Immature natural killer cell (primary cell): ENCODE results near the gene SPSB1. TPM values are rescaled to one million over a fixed set of nuclear protein-coding genes. Genes with fewer than 3 reads are reported as not detected.

Experiments
- DNase-seq, 3 donors: peaks; one replicate each; pipeline ENCODE4 v3.0.0; 2022; ENCODE audit warnings: mixed read lengths in 1 of 3
- H3K27ac Mint-ChIP-seq, 6 donors: one replicate each; pipeline ENCODE4 v1.8.0; 2020; ENCODE audit warnings: mixed read lengths in 6 of 6, mild to moderate bottlenecking in 5 of 6, inconsistent platforms in 4 of 6, moderate library complexity in 3 of 6
- H3K27me3 Mint-ChIP-seq, 3 donors: one replicate each; pipeline ENCODE4 v1.8.0; 2020 to 2021; ENCODE audit warnings: low read depth in 3 of 3, mild to moderate bottlenecking in 3 of 3, mixed read lengths in 3 of 3, moderate library complexity in 3 of 3, inconsistent platforms in 1 of 3
- H3K36me3 Mint-ChIP-seq, 3 donors: one replicate each; pipeline ENCODE4 v1.8.0; 2020; ENCODE audit warnings: mixed read lengths in 3 of 3, inconsistent platforms in 2 of 3, mild to moderate bottlenecking in 2 of 3
- H3K4me1 Mint-ChIP-seq, 2 donors: one replicate each; pipeline ENCODE4 v1.8.0; 2020; ENCODE audit warnings: inconsistent platforms in 2 of 2, mild to moderate bottlenecking in 2 of 2, mixed read lengths in 2 of 2, moderate library complexity in 1 of 2
- H3K4me3 Mint-ChIP-seq, 5 donors: one replicate each; pipeline ENCODE4 v1.8.0; 2020; ENCODE audit warnings: mild to moderate bottlenecking in 5 of 5, mixed read lengths in 5 of 5, inconsistent platforms in 3 of 5, moderate library complexity in 3 of 5
- H3K9me3 Mint-ChIP-seq, 6 donors: one replicate each; pipeline ENCODE4 v1.8.0; 2020; ENCODE audit warnings: mild to moderate bottlenecking in 6 of 6, mixed read lengths in 6 of 6, inconsistent platforms in 4 of 6, moderate library complexity in 3 of 6
- polyA plus RNA-seq, 3 donors: library from polyadenylated mRNA; unstranded; fragments of 300-500 nt; fragmentation: Illumina TruSeq; gene quantifications; one replicate each; pipeline ENCODE4 v1.2.3, GENCODE V29; 2021

SPSB1 gene
- polyA plus RNA-seq, 3 donors from 2014 or later: 2.4 to 6.6 TPM; not detected in 1

DNA sequence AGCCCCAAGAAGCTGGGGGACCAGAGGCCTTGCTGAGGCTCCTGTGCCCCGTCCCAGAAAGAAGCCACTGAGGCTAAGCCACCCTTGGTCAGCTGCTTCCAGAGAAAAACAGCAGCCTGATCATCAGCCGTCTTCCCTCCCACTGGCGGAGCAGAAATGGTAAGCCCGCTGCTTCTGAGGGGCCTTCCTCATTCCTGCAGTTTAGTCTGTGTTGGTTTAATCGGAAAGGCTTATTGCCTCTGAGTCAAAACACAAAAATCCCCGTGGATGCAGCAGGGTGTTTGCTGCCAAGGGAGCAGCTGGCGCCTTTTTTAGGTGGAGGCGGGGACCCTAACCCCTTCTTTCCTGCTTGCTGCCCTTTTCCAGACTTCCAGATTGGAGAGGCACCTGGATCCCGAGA lies 33.9 kb downstream of the SPSB1 start:
- Mint-ChIP-seq H3K4me3 (no peak overlapping the region), H3K9me3 (peaks cover 0 to 3% (median 0%) of the 10 kb centered on the region in 6 donors), H3K36me3 (no peaks in the 10 kb centered on the region), H3K27me3 (peaks cover 0 to 4% (median 0%) of the 10 kb centered on the region in 3 donors), H3K4me1 (peaks cover under 1 to 2% of the 10 kb centered on the region in 2 donors), H3K27ac (no peak overlapping the region)
- no peak for DNase-seq

DNA sequence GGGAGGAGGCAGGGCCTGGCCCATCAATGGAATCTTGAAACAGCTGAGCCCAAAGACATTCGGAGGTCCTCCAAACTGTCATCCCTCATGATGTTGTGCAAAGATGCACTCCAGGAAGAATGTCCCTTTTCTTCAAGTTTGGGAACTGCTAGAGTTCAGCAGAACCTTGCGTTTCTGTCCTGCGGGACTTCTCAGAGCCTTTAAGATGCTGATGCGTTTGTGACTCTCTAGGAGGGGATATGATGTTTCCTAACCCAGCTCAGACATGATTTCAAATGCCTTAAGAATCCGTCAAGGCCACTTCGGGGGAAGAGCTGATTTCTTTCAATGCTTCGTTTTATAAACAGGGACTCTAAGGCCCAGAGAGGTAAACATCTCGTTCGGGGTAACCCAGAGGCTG lies 35.5 kb downstream of the SPSB1 start:
- no peaks in the 10 kb centered on the region for H3K36me3 Mint-ChIP-seq
- H3K4me1 Mint-ChIP-seq: peaks cover 15 to 18% of the 10 kb centered on the region in 2 donors
- DNase-seq: no peak
- peaks cover 0 to 3% (median 0%) of the 10 kb centered on the region in 6 donors for H3K9me3 Mint-ChIP-seq
- no peak overlapping the region for H3K27ac Mint-ChIP-seq
- H3K27me3 Mint-ChIP-seq: peaks cover 0 to 9% (median 2%) of the 10 kb centered on the region in 3 donors
- H3K4me3 Mint-ChIP-seq: no peak overlapping the region

DNA sequence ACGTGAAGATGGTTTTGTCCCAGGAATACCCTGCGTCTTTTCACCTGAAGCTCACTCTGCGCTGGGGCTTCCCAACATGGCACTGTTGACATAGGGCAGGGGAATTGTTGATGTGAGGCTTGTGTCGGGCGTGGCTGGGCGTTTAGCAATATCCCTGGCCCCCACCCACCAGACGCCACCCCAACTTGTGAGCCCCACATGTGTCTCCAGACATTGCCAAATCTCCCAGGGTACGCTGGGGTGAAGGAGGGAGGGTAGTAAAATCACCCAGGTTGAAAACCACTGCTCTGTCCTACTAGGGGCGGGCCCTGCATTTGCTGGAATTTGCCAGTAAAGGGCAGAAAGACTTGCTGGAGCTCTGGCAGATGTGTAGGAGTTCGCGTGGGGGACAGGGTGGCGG lies 36.0 kb downstream of the SPSB1 start:
- no peak overlapping the region for H3K27ac Mint-ChIP-seq
- no peaks in the 10 kb centered on the region for H3K36me3 Mint-ChIP-seq
- H3K9me3 Mint-ChIP-seq: peaks cover 0 to 3% (median 0%) of the 10 kb centered on the region in 6 donors
- no peak overlapping the region for H3K4me3 Mint-ChIP-seq
- no peak for DNase-seq
- H3K4me1 Mint-ChIP-seq: peaks cover 19 to 23% of the 10 kb centered on the region in 2 donors
- H3K27me3 Mint-ChIP-seq: peaks cover 0 to 9% (median 2%) of the 10 kb centered on the region in 3 donors

DNA sequence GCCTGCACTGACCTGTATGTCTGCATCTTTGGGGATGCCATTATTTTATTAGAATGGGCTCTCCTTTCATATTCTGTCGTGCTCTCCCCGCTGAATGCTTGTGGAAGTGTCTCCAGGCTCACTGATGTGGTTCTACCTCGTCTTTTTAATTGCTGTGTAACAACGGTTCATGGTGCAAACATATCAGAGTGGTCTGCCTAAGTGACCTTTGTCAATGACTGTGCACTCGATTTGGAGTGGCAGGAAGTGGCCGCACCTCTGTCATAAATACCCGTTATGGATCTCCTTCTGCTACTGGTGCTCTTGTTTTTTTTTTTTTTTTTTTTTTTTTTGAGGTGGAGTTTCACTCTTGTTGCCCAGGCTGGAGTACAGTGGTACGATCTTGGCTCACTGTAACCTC lies 38.3 kb downstream of the SPSB1 start:
- peaks cover 2 to 8% (median 5%) of the 10 kb centered on the region in 3 donors for H3K27me3 Mint-ChIP-seq
- peak overlapping the region in 1 of 6 donors; percentile 24 for H3K27ac Mint-ChIP-seq
- peaks cover 0 to 3% (median 0%) of the 10 kb centered on the region in 3 donors for H3K36me3 Mint-ChIP-seq
- DNase-seq: no peak
- no peak overlapping the region for H3K4me3 Mint-ChIP-seq
- H3K4me1 Mint-ChIP-seq: peaks cover 24 to 33% of the 10 kb centered on the region in 2 donors
- no peaks in the 10 kb centered on the region for H3K9me3 Mint-ChIP-seq

DNA sequence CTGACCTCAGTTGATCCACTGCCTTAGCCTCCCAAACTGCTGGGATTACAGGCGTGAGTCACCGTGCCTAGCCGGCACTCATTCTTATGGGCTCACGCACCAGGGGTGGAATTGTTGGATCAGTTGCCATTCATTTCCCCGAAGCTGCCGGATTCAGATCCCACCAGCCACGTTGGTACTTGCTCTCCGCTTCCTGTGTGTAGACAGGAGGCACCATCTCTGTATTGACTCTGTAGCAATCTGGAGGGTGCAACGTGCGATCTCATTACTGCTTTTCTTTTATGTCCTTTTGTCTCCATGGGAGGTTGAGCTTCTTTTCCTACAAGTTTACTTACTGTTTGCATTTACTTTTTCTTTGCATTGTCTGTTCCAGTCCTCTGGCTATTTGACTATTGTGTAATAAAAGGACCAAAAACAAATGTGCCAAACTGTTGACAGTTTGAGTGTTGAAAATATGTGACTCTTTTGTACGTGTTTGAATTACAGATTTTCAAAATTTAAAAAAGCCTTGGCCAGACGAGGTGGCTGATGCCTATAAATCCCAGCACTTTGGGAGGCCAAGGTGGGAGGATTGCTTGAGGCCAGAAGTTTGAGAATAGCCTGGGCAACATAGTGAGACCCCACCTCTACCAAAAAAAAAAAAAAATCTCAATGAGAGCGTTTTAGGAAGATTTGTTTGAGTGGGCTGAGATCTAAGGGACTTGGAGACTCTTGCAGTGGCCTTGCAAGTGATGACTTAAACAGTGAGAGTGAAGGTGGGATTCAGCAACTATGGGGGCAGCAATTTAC lies 39.1 kb downstream of the SPSB1 start:
- Mint-ChIP-seq H3K36me3 (peaks cover 0 to 3% (median 0%) of the 10 kb centered on the region in 3 donors), H3K4me1 (peaks cover 24 to 33% of the 10 kb centered on the region in 2 donors), H3K4me3 (peak overlapping the region in 2 of 5 donors; percentile 27 to 65), H3K27ac (peak overlapping the region in 3 of 6 donors; percentile 3 to 55 (median 51)), H3K27me3 (peaks cover 2 to 6% (median 5%) of the 10 kb centered on the region in 3 donors), H3K9me3 (no peaks in the 10 kb centered on the region)
- no peak for DNase-seq

DNA sequence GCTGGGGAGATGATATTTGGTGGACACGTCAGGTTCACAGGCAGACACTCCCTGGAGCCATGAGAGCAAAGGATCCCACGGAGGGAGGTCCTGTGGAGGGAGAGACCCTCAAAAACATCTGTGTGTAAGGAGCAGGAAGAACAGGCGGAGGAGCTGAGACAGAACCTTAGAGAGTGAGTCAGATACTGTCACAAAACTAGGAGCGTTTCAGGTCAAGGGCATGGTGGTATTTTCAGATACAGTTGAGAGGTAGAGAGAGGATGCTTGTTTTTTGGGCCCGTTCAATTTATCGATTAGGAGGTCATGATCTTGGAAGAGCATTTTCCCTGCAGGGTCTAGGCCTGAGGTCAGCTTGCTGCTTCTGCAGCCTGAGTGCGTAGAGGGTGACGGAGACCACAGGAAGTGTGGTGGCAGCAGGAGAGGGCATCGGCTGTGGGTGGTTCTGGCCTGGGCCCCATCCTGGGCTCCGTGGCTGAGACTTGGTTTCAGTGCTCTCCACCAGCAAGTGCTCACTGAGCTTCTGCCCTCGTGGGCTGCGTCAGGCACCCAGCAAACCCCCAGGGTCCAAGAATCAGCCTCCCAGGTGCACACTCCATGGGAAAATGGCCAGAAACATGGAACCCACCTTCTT lies 39.9 kb downstream of the SPSB1 start:
- Mint-ChIP-seq H3K4me3 (peak overlapping the region; percentile 26 to 65 (median 39)), H3K27me3 (peaks cover 2 to 5% (median 5%) of the 10 kb centered on the region in 3 donors), H3K9me3 (no peaks in the 10 kb centered on the region), H3K27ac (peak overlapping the region; percentile 3 to 73 (median 31)), H3K36me3 (peaks cover 0 to 3% (median 0%) of the 10 kb centered on the region in 3 donors), H3K4me1 (peaks cover 24 to 33% of the 10 kb centered on the region in 2 donors)
- peak; percentile 12 to 20 (median 19) for DNase-seq

DNA sequence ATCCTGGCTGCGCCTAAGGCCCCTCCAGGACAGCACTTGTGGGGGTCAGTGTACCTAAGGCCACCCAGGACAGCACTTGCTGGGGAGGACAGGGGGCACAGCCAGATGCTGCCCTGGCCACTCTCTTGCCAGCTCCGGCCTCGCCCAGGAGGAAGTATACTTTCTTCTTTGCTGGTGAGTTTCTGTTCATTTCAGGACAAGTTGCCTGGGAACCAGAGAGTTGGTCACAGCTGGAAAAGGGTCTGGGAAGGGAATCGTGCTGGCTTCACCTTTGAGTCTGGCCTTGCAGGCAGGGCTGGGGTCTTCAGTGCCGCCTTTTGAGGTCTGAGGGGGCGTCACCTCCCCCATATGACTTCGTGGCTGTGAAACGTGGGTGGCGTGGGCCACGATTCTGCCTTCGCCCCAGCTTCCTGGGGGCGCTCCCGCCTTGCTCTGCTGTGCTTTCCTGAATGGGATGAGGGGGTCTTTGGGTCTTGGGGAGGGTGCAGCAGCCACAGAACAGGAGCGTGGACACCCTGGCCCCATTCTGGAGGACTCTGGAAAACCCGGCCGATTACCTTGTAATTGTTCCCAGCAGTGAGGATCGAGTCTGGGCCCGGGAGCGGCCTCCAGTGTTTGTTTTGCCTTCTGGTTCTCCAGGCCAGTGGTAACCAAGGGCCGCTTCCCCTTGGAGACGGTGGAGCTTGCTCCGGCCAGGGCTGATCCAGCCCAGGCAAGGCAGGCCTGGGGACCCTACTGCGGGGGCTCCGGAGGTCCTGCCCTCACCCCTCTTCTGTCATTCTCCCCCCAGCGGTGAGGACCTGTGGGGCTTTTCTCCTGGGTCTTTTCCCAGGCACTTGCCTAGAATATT lies 45.9 kb downstream of the SPSB1 start:
- Mint-ChIP-seq H3K36me3 (peaks cover 0 to 10% (median 4%) of the 10 kb centered on the region in 3 donors), H3K4me1 (peaks cover 5 to 11% of the 10 kb centered on the region in 2 donors), H3K27me3 (peaks cover 0 to 9% (median 4%) of the 10 kb centered on the region in 3 donors), H3K9me3 (no peaks in the 10 kb centered on the region), H3K27ac (no peak overlapping the region), H3K4me3 (no peak overlapping the region)
- no peak for DNase-seq

DNA sequence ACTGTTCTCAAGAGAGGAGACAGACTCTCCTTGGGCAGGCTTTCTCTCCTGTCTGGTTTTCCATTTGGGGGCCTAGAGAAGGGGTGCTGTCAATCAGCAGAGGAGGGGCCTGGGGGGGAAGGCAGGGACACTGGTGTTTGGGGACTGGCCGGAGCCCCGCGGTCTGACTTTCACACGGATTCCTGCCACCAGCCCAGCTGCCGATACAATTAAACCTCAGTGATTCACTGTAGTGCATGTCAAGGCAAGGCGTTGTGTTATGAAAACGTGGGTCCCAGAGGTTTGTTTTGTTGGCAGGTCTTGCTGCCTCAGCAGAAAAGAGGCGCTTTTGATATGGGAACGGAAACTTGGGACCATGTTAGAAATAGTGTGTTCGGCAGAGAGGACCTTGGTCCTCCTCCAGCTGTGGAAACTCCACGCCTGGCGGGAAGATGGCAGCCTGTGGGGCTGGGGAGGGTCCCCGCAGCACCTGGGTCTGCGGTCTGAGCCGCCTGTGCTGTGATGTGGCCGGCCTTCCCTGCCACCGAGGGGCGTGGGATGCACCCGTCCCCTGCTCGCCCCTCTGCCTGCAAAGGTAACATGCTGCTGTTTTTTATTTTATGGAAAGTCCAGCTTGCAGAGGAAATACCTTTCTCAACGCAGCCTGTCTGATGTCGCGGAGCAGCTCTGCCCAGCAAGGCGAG lies 47.6 kb downstream of the SPSB1 start:
- Mint-ChIP-seq H3K9me3 (no peaks in the 10 kb centered on the region), H3K27me3 (peaks cover 0 to 5% (median 4%) of the 10 kb centered on the region in 3 donors), H3K27ac (no peak overlapping the region), H3K4me3 (no peak overlapping the region), H3K36me3 (peaks cover 0 to 7% (median 4%) of the 10 kb centered on the region in 3 donors), H3K4me1 (no peaks in the 10 kb centered on the region)
- DNase-seq: no peak

DNA sequence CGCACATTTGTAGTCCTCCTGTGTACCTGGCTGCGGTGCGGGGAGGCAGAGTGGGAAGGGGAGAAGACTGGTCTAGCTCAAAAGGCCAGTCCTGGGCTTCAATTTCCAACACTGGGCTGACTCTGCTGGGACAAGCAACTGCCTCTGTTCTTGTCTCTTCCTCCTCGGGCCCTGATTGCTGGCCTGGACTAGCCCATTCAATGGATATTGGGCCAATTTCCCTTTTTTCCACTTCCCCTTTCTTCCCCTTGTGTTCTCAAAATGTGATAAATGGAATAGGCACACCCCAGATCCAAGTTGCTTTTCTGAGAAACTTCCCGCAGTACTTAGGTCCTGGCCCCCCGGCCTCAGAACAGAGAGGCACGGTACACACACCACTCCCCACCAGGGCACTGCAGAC lies 48.2 kb downstream of the SPSB1 start:
- Mint-ChIP-seq H3K4me3 (no peak overlapping the region), H3K36me3 (peaks cover 0 to 7% (median 4%) of the 10 kb centered on the region in 3 donors), H3K27ac (no peak overlapping the region), H3K9me3 (no peaks in the 10 kb centered on the region), H3K27me3 (peaks cover 0 to 5% (median 4%) of the 10 kb centered on the region in 3 donors), H3K4me1 (no peaks in the 10 kb centered on the region)
- no peak for DNase-seq

DNA sequence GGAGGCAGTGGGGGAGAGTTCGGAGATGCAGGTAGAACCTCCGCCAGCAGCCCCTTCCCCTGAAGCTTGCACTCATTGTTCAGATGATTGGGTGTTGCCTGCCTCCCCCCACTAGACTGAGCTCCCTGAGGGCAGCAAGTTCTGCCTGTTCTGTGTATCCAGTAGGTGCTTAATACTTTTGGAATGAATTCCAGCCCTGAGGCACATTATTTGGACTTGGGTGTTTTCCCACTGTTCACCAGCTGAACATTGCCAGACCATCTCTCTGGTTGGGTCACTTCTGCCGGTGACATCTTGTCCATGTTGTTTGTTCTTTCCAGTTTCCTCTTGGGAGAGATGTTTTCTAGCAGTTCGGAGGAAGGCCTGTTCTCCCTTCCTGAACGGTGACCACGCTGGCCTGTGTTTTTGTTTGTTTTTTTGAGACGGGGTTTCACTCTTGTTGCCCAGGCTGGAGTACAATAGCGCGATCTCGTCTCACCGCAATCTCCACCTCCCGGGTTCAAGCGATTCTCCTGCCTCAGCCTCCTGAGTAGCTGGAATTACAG lies 48.7 kb downstream of the SPSB1 start:
- Mint-ChIP-seq H3K4me3 (no peak overlapping the region), H3K36me3 (peaks cover 0 to 7% (median 4%) of the 10 kb centered on the region in 3 donors), H3K9me3 (no peaks in the 10 kb centered on the region), H3K27ac (no peak overlapping the region), H3K27me3 (peaks cover 0 to 5% (median 5%) of the 10 kb centered on the region in 3 donors), H3K4me1 (no peaks in the 10 kb centered on the region)
- no peak for DNase-seq

DNA sequence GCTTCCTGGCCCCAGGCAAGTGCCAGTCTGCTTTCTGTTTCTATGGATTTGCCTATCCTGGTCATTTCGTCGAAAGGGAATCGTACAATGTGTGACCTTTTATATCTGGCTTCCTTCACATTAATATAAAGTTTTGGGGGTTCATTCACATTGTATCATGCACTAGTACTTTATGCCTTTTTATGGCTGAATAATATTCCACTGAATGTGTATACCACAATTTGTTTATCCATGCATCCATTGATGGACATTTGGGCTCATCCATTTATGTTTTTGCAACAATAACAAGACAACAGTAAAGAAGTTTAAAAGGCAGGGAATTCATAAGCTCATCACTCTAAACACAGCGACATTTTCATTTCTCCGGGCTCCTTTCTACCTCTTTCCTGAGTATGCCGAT lies 50.6 kb downstream of the SPSB1 start:
- no peak for DNase-seq
- no peak overlapping the region for H3K4me3 Mint-ChIP-seq
- H3K36me3 Mint-ChIP-seq: peaks cover 0 to 7% (median 4%) of the 10 kb centered on the region in 3 donors
- H3K4me1 Mint-ChIP-seq: no peaks in the 10 kb centered on the region
- no peaks in the 10 kb centered on the region for H3K9me3 Mint-ChIP-seq
- peaks cover 0 to 5% (median 3%) of the 10 kb centered on the region in 3 donors for H3K27me3 Mint-ChIP-seq
- no peak overlapping the region for H3K27ac Mint-ChIP-seq

DNA sequence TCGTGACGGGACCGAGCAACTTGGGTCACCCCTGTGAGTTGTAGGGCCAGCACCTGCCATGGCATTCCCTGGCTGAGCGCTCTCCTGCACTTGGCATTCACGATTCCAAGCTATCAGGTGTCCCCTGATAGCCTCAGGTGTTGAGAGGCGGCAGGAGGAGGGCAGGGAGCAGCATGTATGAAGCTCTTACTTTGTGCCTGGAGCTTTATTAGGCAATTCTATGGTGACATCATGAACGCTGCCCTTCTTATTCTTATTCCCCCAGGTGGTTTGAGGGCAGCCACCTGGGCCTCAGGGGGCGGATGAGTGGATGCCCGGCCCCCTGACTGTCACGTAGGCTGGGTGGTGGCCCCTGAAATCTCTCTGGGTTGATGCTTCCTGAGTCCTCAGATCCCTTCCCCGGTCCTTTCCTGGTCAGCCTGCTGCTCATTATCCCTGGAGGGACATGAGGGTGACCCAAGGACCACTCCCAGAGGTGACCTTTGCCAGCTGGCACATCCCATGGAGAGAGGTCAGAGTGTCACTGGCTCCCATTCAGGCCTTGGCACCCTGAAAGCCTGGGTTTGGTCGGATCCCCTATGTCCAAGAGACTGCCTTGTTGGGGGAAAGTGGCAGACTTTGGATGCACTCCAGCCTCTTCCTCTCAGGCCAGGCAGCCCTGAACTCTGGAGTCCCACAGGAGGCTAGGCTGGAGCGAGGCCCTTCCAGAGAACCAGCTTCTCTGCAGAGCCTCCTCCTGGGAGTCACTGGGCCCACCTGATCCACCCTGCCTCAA lies 51.9 kb downstream of the SPSB1 start:
- no peak overlapping the region for H3K27ac Mint-ChIP-seq
- H3K27me3 Mint-ChIP-seq: peaks cover 0 to 4% (median 3%) of the 10 kb centered on the region in 3 donors
- H3K4me3 Mint-ChIP-seq: no peak overlapping the region
- DNase-seq: no peak
- H3K36me3 Mint-ChIP-seq: peaks cover 0 to 7% (median 4%) of the 10 kb centered on the region in 3 donors
- H3K4me1 Mint-ChIP-seq: no peaks in the 10 kb centered on the region
- H3K9me3 Mint-ChIP-seq: no peaks in the 10 kb centered on the region
